ENCODE measurements around the gene PGAP6.

- TF ChIP-seq POLR2A (IDR thresholded peaks at IDR 0.05), result no peak
- TF ChIP-seq CTCF (IDR thresholded peaks at IDR 0.05), result no peak
- TF ChIP-seq EP300 (IDR thresholded peaks at IDR 0.05), result no peak
- TF ChIP-seq POLR2AphosphoS5 (IDR thresholded peaks at IDR 0.05), result no peak
Observed at GRCh38 chr16:350203-350602, 31.6 kb downstream of the PGAP6 start.
